Ishikawa (cell line): ENCODE data around the gene NDUFA11.

Source experiments
- CEBPB ChIP-seq: IDR thresholded peaks from 2 replicates; pipeline ENCODE4 v1.6.1; 2012
- EP300 ChIP-seq: IDR thresholded peaks from 2 replicates; pipeline ENCODE4 v1.6.1; 2012; ENCODE audit warnings: borderline replicate concordance
- NFIC ChIP-seq: IDR thresholded peaks from 2 replicates; pipeline ENCODE4 v1.6.1; 2012
- RAD21 ChIP-seq: IDR thresholded peaks from 2 replicates; pipeline ENCODE4 v1.6.1; 2012; ENCODE audit warnings: low read depth
- TAF1 ChIP-seq: IDR thresholded peaks from 2 replicates; pipeline ENCODE4 v1.6.1; 2012; ENCODE audit warnings: low read depth, mild to moderate bottlenecking
- TCF12 ChIP-seq: IDR thresholded peaks from 2 replicates; pipeline ENCODE4 v1.6.1; 2012; ENCODE audit warnings: low read depth
- TEAD4 ChIP-seq: IDR thresholded peaks from 2 replicates; pipeline ENCODE4 v1.6.1; 2012
- ZBTB7A ChIP-seq: IDR thresholded peaks from 2 replicates; pipeline ENCODE4 v1.6.1; 2012; ENCODE audit warnings: low read depth

The NDUFA11 gene

DNA sequence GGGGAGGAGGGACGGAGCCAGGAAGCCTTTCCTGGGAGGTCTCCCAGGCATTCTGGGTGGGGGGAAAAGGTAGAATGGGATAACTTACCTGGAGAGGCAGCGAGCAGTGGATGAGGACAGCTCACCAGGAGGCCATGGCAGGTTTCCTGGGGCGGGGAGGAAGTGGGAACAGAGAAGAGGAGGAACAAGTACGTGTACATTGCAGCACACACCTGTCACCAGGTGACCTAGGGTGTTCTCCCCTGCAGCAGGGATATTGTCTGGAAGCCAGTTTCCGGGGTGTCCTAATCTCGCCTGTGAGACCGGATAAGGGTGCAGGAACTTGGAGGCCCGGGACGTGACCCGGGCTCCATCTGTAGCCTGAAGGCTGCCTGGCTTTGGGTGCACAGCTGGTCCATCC is 52.3 kb downstream of the NDUFA11 start, which contains the start of gene FUT3:
Gene FUT3 (minus strand): TSS at position 148 of the 400 bp plus-strand sequence.
- TF ChIP-seq EP300 (no peak; the same call in 1 of the 2 replicates), TCF12 (peak; percentile 35; the same call in 1 of the 2 replicates)

DNA sequence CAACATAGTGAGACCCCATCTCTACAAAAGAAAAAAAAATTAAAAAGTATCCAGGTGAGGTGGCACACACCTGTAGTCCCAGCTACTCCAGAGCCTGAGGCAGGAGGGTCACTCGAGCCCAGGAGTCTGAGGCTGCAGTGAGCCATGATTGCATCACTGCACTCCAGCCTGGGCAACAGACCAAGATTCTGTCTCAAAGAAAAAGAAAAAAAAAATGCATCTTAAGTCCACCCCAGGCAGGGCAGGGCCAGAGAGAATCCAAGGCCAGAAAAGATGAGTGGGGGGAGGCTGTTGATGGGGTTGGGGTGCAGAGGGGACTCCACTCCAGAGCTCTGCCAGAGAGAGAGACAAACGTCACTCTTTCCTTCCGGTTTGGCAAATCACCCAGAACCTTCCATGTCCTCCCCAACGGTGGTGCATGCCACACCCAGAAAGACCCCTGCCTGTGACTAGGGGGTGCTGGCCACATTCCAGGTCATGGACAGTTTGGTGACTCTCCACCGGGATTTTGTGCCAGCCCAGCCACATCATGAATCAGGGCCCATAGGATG is 52.8 kb downstream of the NDUFA11 start:
- TF ChIP-seq NFIC: peak; percentile 59; the same call in 1 of the 2 replicates
- 0 out of 2 replicates have a peak, but pooled peaks have one; percentile 7 for TF ChIP-seq RAD21
- no peak for TF ChIP-seq TAF1
- TF ChIP-seq ZBTB7A: peak; percentile 81; the same call in 1 of the 2 replicates
- TF ChIP-seq CEBPB: peak; percentile 97
- no peak for TF ChIP-seq TEAD4
- 0 out of 2 replicates have a peak, but pooled peaks have one; percentile 5 for TF ChIP-seq EP300

DNA sequence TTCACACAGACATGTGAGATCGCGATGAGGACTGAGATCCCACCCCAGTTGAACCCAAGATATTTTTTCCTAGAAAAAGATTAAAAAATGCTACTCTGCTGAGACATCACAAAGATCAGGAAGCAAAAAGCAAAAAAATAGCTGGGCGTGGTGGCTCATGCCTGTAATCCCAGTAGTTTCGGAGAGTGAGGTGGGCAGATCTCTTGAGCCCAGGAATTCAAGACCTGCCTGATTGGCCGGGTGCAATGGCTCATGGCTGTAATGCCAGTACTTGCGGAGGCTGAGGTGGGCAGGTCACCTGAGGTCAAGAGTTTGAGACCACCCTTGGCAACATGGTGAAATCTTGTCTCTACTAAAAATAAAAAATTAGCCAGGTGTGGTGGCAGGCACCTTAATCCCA is 53.4 kb downstream of the NDUFA11 start:
- TF ChIP-seq ZBTB7A (no peak), NFIC (no peak)
